Activated CD4-positive, alpha-beta T cell treated with anti-CD3 and anti-CD28 coated beads, Interleukin-2, Interleukin-6, amounts not matched to agents 100 ng/mL and 50 ng/mL, durations not matched to agents 16 hours and 8 hours (primary cell): Measurements from ENCODE around the gene TUSC1.
"Not testable (repeated sequence)": the region's sequence is repeated elsewhere in the genome, so short reads cannot be mapped to it uniquely, and the experiment has no call there.

Experiments used
- DNase-seq: peaks from one replicate; pipeline ENCODE4 v3.0.0-alpha.2; 2020

TUSC1 gene

DNA sequence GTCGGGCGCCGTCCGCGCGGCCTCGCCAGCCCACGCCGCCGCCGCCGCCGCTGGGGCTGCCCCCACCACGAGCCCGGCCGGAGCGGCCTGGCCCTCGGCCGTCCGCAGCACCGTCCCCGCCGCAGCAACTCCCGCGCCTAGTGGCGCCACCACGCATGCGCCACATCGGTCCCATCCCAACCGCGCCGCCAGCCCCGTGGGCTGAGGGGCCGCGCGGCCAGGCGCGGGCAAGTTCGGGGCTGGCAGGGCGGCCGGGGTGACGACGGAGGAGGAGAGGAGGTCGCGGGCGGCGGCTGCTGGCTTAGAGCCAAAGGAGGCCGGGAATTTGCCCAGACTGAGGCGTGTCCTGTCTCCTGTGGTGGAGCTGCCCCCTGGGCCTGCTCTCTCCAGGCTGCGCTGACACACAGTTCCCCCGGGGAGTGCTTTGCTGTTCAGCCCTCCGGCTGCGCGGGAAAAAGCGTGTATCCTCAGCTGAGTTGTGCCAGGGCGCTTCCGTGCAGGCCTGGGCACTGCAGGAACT, at the start of gene TUSC1:
TUSC1 (minus strand) TSS at position 298 of the 520 bp plus-strand sequence; CDS start at position 166, 132 bp downstream.
- peak; percentile 22 for DNase-seq

DNA sequence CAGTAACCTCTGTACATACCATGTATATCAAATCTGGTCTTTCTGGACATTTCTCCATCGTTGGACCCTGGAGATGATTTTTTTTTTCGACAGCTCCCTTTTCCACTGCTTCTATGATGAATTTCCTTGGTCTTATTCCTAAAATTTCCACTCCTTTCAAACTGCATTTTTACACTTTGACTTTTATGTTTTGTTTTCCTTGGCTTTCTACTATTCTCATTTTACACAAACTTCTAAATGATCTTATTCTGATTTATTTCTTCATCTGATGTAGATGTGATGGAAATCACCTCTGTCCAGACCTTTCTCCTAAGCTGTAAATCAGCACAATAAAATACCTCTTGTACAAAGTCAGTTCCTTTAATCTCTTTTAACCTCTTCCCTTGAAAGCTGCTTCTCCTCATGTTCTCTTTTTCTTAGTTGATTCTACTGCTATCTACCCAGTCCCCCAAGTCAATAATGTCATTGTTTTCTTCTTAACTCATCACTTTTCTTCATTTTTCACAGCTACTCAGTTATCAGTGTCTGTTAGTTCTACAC, 48.7 kb upstream of the TUSC1 start:
- no peak for DNase-seq

DNA sequence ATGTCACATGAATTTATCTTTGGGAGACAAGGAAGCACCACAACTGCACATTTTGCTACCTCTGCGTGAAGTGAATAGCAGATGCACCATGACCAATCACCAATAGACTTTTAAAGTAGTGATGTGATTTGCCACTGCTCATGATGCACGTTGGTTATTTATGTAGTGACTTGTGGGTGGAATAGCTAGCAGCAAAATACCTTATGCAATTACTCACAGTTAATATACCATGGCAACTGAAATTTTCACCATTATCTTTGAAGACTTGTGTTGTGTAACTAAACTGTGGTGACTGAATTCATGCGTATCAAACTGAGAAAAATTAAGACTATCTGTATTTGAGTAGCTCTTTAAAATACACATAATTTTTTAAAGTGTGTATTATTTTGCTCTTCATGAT, 46.2 kb upstream of the TUSC1 start:
- no peak for DNase-seq

DNA sequence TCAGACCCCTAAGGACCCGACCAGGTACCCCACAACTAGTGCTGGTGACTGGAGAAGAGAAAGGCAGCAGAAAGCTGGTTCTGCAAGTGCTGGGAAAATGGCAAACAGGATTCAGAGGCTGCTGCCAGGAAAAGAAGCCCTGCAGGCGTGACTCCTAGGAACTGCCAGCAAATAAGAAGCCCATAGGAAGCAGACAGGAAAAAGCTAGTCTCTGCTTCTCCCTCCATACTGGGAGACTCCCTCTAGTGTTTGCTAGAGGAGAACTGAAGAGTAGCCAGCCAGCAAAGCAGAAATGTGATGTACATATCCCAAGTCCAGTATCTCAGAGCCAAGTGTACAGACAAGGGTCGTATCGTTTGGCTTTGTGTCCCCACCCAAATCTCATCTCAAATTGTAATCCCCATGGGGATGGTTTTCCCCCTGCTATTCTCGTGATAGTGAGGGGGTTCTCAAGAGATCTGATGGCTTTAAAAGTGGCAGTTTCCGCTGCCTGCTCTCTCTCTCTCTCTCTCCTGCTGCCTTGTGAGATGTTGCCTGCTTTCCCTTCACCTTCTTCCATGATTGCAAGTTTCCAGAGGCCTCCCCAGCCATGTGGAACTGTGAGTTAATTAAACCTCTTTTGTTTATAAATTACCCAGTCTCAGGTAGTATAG, 38.1 kb upstream of the TUSC1 start:
- no peak for DNase-seq

GRCh38 chr9:25709941-25710340, 31.7 kb upstream of the TUSC1 start:
- no peak for DNase-seq

DNA sequence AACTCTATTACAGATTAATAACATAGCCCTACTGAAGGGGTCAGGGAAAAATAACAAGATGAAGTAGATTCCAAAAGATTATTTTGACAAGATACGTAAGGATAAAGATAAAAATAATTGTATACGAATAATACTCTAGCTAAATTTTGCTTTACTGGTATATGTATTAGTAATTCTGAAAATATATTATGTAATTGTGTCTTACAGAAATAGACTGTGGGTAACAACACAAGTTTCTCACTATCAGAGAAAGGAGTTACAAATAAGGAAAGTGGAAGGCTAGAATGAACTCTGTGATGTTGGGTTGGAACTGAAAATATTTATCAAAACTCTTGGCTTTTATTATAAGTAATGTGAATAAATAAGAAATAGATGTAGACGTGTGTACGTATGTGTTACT, 26.6 kb upstream of the TUSC1 start:
- no peak for DNase-seq

DNA sequence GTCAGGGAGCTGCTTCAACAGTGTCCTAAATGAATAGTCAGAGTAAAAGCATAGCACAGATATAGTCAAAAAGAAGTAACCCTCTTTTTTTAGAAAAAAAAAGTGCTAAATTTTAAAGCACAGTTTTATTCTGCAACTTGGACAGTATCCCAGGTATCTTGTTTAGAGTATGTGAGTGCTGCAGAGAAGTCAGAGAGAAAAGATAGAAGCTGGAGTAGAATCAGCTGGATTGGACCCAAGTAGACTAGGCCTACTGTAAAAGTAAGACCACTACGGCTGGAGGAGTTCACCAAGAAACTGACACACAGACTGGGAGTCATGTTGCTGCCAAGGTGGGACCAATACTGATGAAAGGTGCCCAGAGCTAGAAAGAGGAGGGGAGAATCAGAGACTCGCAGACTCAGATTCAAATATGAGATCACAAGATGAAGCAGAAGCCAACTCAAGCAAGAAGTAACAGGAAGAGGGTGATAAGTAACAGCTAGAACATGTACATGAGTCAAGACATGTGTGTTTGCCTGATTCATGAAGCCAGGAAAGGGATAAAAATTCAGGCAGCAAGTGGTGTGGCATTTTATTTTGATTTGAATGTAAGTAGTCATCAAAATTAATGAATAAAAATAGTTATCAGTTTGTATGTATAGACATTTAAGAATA, 25.6 kb upstream of the TUSC1 start:
- DNase-seq, result no peak

DNA sequence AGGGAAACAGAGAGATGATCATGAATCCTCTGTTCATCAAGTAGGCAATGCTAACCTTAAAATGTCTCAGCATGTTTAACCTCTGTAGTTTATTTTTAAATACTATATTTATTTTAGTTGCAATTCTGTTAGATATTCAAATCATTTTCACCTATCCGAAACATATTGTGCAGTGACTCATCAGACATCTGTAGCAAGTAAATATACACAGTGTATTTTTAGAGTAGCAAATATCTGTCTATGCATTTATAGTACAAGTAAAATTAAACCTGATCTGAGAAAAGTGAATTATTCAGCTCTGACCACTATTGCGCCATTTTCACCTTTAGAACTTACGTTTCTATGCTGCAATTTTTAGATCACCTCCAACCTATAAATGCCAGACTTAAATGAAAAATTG, 24.3 kb upstream of the TUSC1 start:
- no peak for DNase-seq

DNA sequence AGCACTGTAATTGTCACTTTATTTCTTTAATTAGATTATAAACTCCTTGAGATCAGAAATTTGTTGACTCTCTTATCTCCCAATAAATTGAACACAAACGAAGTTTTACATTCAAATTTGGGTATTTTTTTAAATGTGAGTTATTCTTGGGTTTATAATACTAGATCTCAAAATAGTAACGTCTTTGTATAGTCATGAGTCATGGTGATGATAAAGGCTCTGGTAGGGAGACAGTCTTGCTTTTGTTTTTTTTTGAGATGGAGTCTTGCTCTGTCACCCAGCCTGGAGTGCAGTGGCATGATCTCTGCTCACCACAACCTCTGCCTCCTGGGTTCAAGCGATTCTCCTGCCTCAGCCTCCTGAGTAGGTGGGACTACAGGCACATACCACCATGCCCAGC, 22.7 kb upstream of the TUSC1 start:
- not testable (repeated sequence) for DNase-seq

GRCh38 chr9:25700430-25700829, 22.2 kb upstream of the TUSC1 start:
- no peak for DNase-seq

- DNase-seq, result no peak
Measured at GRCh38 chr9:25691786-25692185, 13.5 kb upstream of the TUSC1 start.

DNA sequence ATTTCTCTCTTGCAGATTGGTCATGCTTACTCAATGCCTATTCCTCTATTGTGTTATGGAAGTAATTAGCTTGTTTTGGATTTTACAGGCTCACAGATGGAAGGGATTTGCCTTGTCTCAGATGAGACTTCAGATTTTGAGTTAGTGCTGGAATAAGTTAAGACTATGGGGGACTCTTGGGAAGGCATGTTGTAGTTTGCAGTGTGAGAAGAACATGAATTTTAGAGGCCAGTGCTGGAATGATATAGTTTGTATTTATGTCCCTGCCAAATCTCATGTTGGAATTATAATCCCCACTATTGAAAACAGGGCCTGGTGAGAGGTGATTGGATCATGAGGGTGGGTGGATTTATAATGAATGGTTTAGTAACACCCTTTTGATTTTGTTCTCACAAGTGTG, 6.1 kb upstream of the TUSC1 start:
- DNase-seq, result no peak

- no peak for DNase-seq
Measured at GRCh38 chr9:25681266-25681665, 3.0 kb upstream of the TUSC1 start.

GRCh38 chr9:25678846-25679360, 659 bp upstream of the TUSC1 start:
- no peak for DNase-seq

DNA sequence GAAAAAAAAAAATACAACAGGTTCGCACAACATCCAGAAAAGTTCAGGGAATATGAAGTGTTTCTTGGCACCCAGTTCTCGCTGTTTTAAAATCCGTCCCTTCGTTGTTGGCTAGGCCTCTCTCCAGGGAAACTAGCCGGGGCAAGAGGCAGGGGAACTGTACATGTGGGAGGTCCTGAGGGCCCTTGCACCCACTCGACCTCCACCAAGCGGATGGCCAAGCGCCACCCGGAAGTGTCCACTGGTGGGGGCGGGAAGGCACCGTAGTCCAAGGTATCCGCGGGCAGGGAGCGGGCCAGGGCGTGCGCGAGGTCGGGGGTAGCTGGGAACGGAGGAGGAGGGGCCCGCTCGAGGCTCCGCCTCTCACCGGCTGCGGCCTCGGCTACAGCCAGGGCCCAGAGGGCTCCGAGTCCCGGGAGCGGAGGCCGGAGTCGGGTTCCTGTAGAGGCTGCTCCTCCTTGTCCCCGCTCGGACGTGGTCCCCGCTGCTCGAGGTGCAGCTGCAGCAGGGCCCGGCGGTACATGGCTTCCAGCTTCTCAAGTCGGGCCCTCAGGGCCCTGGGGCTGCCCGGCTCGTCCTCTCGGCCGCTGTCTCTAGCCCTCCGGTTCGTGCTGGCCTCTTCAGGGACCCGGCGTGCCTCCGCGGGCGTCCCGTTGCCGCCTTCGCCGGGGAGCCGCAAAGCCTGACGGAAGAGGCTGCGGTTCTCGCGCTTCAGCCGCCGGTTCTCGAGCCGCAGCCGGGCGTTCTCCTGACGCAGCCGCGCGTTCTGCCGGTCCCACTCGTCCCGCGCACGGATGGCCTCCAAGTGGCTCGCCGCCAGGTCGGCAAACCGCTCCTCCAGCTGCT, 720 bp downstream of the TUSC1 start:
- peak; percentile 15 for DNase-seq

GRCh38 chr9:25675858-25676257, 2.4 kb downstream of the TUSC1 start:
- not testable (repeated sequence) for DNase-seq

- DNase-seq, result no peak
Measured at GRCh38 chr9:25658571-25658970, 19.7 kb downstream of the TUSC1 start.

GRCh38 chr9:25654417-25654816, 23.8 kb downstream of the TUSC1 start:
- DNase-seq, result no peak

DNA sequence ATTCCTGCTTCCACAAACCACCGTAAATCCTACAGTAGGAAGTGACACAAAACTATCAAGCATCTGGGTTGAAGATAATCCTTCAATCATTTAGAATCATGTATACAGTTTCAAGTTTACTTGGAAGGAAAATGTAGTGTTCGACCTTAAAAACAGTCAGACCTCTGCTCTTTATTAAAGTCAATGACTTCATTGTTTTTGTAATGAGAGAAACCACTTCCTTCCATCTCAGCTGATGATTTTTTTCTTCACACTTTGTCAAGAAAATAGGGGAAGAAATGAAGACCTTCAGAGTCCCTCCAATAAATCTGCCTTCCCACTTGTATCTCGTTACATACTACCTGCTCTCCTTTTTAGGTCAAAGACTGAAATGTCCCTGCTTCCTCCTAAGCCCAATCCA, 30.1 kb downstream of the TUSC1 start:
- DNase-seq, result no peak

- DNase-seq, result no peak
Measured at GRCh38 chr9:25636026-25636425, 42.2 kb downstream of the TUSC1 start.

DNA sequence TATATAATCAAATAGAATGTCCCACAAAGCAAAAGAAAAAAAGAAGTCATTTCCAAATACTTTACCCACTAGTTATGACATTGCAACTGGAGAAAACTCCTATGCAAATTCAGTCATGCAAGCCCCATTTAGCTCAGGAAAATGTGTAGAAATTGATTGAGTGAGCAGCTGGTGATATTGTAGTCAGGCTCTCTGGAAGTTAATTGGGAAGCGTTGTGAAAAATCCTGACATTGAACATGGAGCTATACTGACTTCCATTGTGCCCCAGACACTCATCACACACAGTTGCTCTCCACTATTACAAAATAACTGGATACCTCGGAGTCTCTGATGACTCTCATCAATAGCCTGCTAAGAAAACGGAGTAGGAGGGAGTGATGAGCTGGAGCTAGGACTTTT, 49.0 kb downstream of the TUSC1 start:
- no peak for DNase-seq
